Mesendoderm (in vitro differentiated cells): ENCODE results near the gene RALGAPA2.

Experiments
- DNase-seq: peaks from one replicate; pipeline ENCODE4 v3.0.0; 2013
- H2AK5ac ChIP-seq: 2 replicates; pipeline ENCODE4 v1.6.1; 2013; ENCODE audit warnings: low read length, inconsistent platforms
- H2BK120ac ChIP-seq: 2 replicates; pipeline ENCODE4 v1.6.1; 2013; ENCODE audit warnings: low read depth, mild to moderate bottlenecking, low read length, moderate library complexity, mixed read lengths
- H2BK15ac ChIP-seq: replicated peaks from 2 replicates; pipeline ENCODE4 v1.6.1; 2013; ENCODE audit warnings: low read depth, mild to moderate bottlenecking, moderate library complexity
- H2BK5ac ChIP-seq: 2 replicates; pipeline ENCODE4 v1.6.1; 2013; ENCODE audit warnings: low read length, inconsistent platforms
- H3K18ac ChIP-seq: 2 replicates; pipeline ENCODE4 v1.6.1; 2013; ENCODE audit warnings: mild to moderate bottlenecking, low read length, mixed read lengths
- H3K23ac ChIP-seq: one replicate; pipeline ENCODE4 v1.6.1; 2013; ENCODE audit warnings: low read length
- H3K27ac ChIP-seq: 2 replicates; pipeline ENCODE4 v1.5.1; 2013; ENCODE audit warnings: low read depth, mild to moderate bottlenecking, inconsistent platforms, low read length, moderate library complexity
- H3K27me3 ChIP-seq: 2 replicates; pipeline ENCODE4 v1.6.1; 2013; ENCODE audit warnings: low read length, control low read depth, mild to moderate bottlenecking, inconsistent platforms; ENCODE audit not compliant: insufficient read depth, poor library complexity
- H3K36me3 ChIP-seq: 2 replicates; pipeline ENCODE4 v1.6.1; 2013; ENCODE audit warnings: low read length, inconsistent platforms; ENCODE audit not compliant: control insufficient read depth, insufficient read depth
- H3K4ac ChIP-seq: one replicate; pipeline ENCODE4 v1.6.1; 2013; ENCODE audit warnings: low read depth, mild to moderate bottlenecking, low read length, moderate library complexity
- H3K4me1 ChIP-seq: 2 replicates; pipeline ENCODE4 v1.6.1; 2013; ENCODE audit warnings: low read depth, low read length, inconsistent platforms; ENCODE audit not compliant: control insufficient read depth
- H3K4me2 ChIP-seq: 2 replicates; pipeline ENCODE4 v1.6.1; 2013; ENCODE audit warnings: low read length
- H3K4me3 ChIP-seq: 2 replicates; pipeline ENCODE4 v1.5.1; 2013; ENCODE audit warnings: mild to moderate bottlenecking, low read length
- H3K56ac ChIP-seq: one replicate; pipeline ENCODE4 v1.6.1; 2013; ENCODE audit warnings: low read length
- H3K79me1 ChIP-seq: 2 replicates; pipeline ENCODE4 v1.6.1; 2013; ENCODE audit warnings: low read length, inconsistent platforms
- H3K79me2 ChIP-seq: 2 replicates; pipeline ENCODE4 v1.6.1; 2013; ENCODE audit warnings: mild to moderate bottlenecking, low read length; ENCODE audit not compliant: control insufficient read depth, insufficient read depth
- H3K9ac ChIP-seq: 2 replicates; pipeline ENCODE4 v1.6.1; 2013; ENCODE audit warnings: low read length, inconsistent platforms
- H4K5ac ChIP-seq: one replicate; pipeline ENCODE4 v1.6.1; 2013; ENCODE audit warnings: low read length
- H4K8ac ChIP-seq: one replicate; pipeline ENCODE4 v1.6.1; 2013; ENCODE audit warnings: low read depth, mild to moderate bottlenecking, control low read depth, low read length, moderate library complexity
- WGBS: extraction: QIAGEN DNeasy Blood & Tissue Kit; methylation state at CpG from one replicate; pipeline ENCODE4 v1.1.7; 2013; ENCODE audit warnings: low lambda C conversion rate, missing lambda C conversion rate; ENCODE audit not compliant: insufficient coverage; ENCODE audit errors: extremely low coverage; 5-methylcytosine and 5-hydroxymethylcytosine counted together

The RALGAPA2 gene

GRCh38 chr20:20513720-20514119 lies 198.7 kb downstream of the RALGAPA2 start:
- WGBS, result no CpG with 5 or more reads among the region's 1 CpG
- Histone ChIP-seq H3K27ac (no peak overlapping the region), H2BK5ac (no peak overlapping the region), H3K27me3 (no peaks in the 10 kb centered on the region), H2BK15ac (no peak overlapping the region), H3K56ac (no peak overlapping the region), H3K4me2 (no peak overlapping the region), H3K18ac (no peak overlapping the region), H3K23ac (no peak overlapping the region), H2BK120ac (no peak overlapping the region), H3K79me2 (no peaks in the 10 kb centered on the region), H4K8ac (no peak overlapping the region), H3K4ac (no peak overlapping the region), H3K4me1 (no peaks in the 10 kb centered on the region), H3K4me3 (no peak overlapping the region), H3K9ac (no peak overlapping the region), H3K36me3 (no peaks in the 10 kb centered on the region), H3K79me1 (no peaks in the 10 kb centered on the region), H4K5ac (no peak overlapping the region), H2AK5ac (no peak overlapping the region)
- no peak for DNase-seq

- no peak overlapping the region for H4K8ac ChIP-seq
- no peaks in the 10 kb centered on the region for H3K79me1 ChIP-seq
- no peak overlapping the region for H3K23ac ChIP-seq
- no CpG with 5 or more reads among the region's 2 CpGs for WGBS
- H3K27ac ChIP-seq, result no peak overlapping the region
- no peak overlapping the region for H2BK15ac ChIP-seq
- H3K4me1 ChIP-seq, result no peaks in the 10 kb centered on the region
- no peak overlapping the region for H4K5ac ChIP-seq
- H3K4me2 ChIP-seq, result no peak overlapping the region
- no peak overlapping the region for H3K56ac ChIP-seq
- H2BK5ac ChIP-seq, result no peak overlapping the region
- H2AK5ac ChIP-seq, result no peak overlapping the region
- no peaks in the 10 kb centered on the region for H3K79me2 ChIP-seq
- no peak for DNase-seq
- no peak overlapping the region for H3K4me3 ChIP-seq
- H3K36me3 ChIP-seq, result no peaks in the 10 kb centered on the region
- no peak overlapping the region for H3K4ac ChIP-seq
- no peak overlapping the region for H3K18ac ChIP-seq
- no peak overlapping the region for H3K9ac ChIP-seq
- no peak overlapping the region for H2BK120ac ChIP-seq
- no peaks in the 10 kb centered on the region for H3K27me3 ChIP-seq
These were observed 206.9 kb downstream of the RALGAPA2 start for GRCh38 chr20:20505554-20505953.

- Histone ChIP-seq H4K5ac (no peak overlapping the region), H2BK120ac (no peak overlapping the region), H3K18ac (no peak overlapping the region), H3K4me2 (no peak overlapping the region), H2BK15ac (no peak overlapping the region), H3K4me1 (no peaks in the 10 kb centered on the region), H3K4me3 (no peak overlapping the region), H3K27me3 (no peaks in the 10 kb centered on the region), H3K36me3 (no peaks in the 10 kb centered on the region), H3K79me2 (no peaks in the 10 kb centered on the region), H2BK5ac (no peak overlapping the region), H3K27ac (no peak overlapping the region), H3K9ac (no peak overlapping the region), H3K23ac (no peak overlapping the region), H4K8ac (no peak overlapping the region), H3K79me1 (no peaks in the 10 kb centered on the region), H3K4ac (no peak overlapping the region), H2AK5ac (no peak overlapping the region), H3K56ac (no peak overlapping the region)
- no peak for DNase-seq
- WGBS, result no CpG with 5 or more reads among the region's 7 CpGs
These were observed 208.5 kb downstream of the RALGAPA2 start for GRCh38 chr20:20503777-20504530.

- Histone ChIP-seq H3K18ac (no peak overlapping the region), H3K4me3 (no peak overlapping the region), H3K23ac (no peak overlapping the region), H3K36me3 (no peaks in the 10 kb centered on the region), H4K8ac (no peak overlapping the region), H3K4me2 (no peak overlapping the region), H3K9ac (no peak overlapping the region), H3K79me1 (no peaks in the 10 kb centered on the region), H2BK15ac (no peak overlapping the region), H2BK120ac (no peak overlapping the region), H3K4me1 (no peaks in the 10 kb centered on the region), H2BK5ac (no peak overlapping the region), H3K27ac (no peak overlapping the region), H3K79me2 (no peaks in the 10 kb centered on the region), H3K4ac (no peak overlapping the region), H3K56ac (no peak overlapping the region), H4K5ac (no peak overlapping the region), H3K27me3 (no peaks in the 10 kb centered on the region), H2AK5ac (no peak overlapping the region)
- no CpG with 5 or more reads among the region's 2 CpGs for WGBS
- DNase-seq, result no peak
These were observed 211.3 kb downstream of the RALGAPA2 start for GRCh38 chr20:20501128-20501527.

- H3K79me1 ChIP-seq, result no peaks in the 10 kb centered on the region
- H4K8ac ChIP-seq, result no peak overlapping the region
- WGBS, result no CpG with 5 or more reads among the region's 1 CpG
- H2AK5ac ChIP-seq, result no peak overlapping the region
- no peaks in the 10 kb centered on the region for H3K27me3 ChIP-seq
- H3K79me2 ChIP-seq, result no peaks in the 10 kb centered on the region
- H2BK120ac ChIP-seq, result no peak overlapping the region
- no peak overlapping the region for H3K9ac ChIP-seq
- H3K18ac ChIP-seq, result no peak overlapping the region
- no peaks in the 10 kb centered on the region for H3K36me3 ChIP-seq
- no peak overlapping the region for H4K5ac ChIP-seq
- H3K27ac ChIP-seq, result no peak overlapping the region
- H3K4ac ChIP-seq, result no peak overlapping the region
- no peak overlapping the region for H2BK15ac ChIP-seq
- H3K23ac ChIP-seq, result no peak overlapping the region
- H2BK5ac ChIP-seq, result no peak overlapping the region
- no peak for DNase-seq
- no peak overlapping the region for H3K56ac ChIP-seq
- H3K4me3 ChIP-seq, result no peak overlapping the region
- no peaks in the 10 kb centered on the region for H3K4me1 ChIP-seq
- no peak overlapping the region for H3K4me2 ChIP-seq
These were observed 212.1 kb downstream of the RALGAPA2 start for GRCh38 chr20:20500312-20500711.

- H3K9ac ChIP-seq, result no peak overlapping the region
- H3K56ac ChIP-seq, result no peak overlapping the region
- no peak overlapping the region for H3K4me3 ChIP-seq
- no CpG with 5 or more reads among the region's 5 CpGs for WGBS
- H3K4me1 ChIP-seq, result no peaks in the 10 kb centered on the region
- H3K27ac ChIP-seq, result no peak overlapping the region
- H2AK5ac ChIP-seq, result no peak overlapping the region
- no peak overlapping the region for H4K5ac ChIP-seq
- no peak overlapping the region for H4K8ac ChIP-seq
- H3K4me2 ChIP-seq, result no peak overlapping the region
- peak; percentile 45 for DNase-seq
- H3K79me2 ChIP-seq, result no peaks in the 10 kb centered on the region
- no peaks in the 10 kb centered on the region for H3K27me3 ChIP-seq
- no peaks in the 10 kb centered on the region for H3K79me1 ChIP-seq
- no peaks in the 10 kb centered on the region for H3K36me3 ChIP-seq
- H2BK5ac ChIP-seq, result no peak overlapping the region
- no peak overlapping the region for H3K18ac ChIP-seq
- H3K4ac ChIP-seq, result no peak overlapping the region
- no peak overlapping the region for H2BK120ac ChIP-seq
- H3K23ac ChIP-seq, result no peak overlapping the region
- H2BK15ac ChIP-seq, result no peak overlapping the region
These were observed 213.0 kb downstream of the RALGAPA2 start for GRCh38 chr20:20499439-20499838.
